Astrocyte (in vitro differentiated cells and primary cell): ENCODE measurements around the gene FOXJ1. TPM values are rescaled to one million over a fixed set of nuclear protein-coding genes. Genes with fewer than 3 reads are reported as not detected.

Experiments used
- DNase-seq: peaks from one replicate; pipeline ENCODE4 v3.0.0-alpha.2; 2010; ENCODE audit warnings: low read depth
- FAIRE-seq: peaks from 2 replicates; lab custom pipeline; 2011; peaks lifted over from hg19 to GRCh38; lab: Jason Lieb, UNC
- H2AFZ ChIP-seq: 2 replicates; pipeline ENCODE4 v1.6.0; 2012; ENCODE audit warnings: low read depth, low read length, inconsistent platforms
- H3K27ac ChIP-seq: 2 replicates; pipeline ENCODE4 v1.5.1; 2011; ENCODE audit warnings: low read depth, low read length, inconsistent platforms
- H3K27me3 ChIP-seq: 2 replicates; pipeline ENCODE4 v1.6.0; 2011; ENCODE audit warnings: low read length, inconsistent platforms; ENCODE audit not compliant: insufficient read depth
- H3K36me3 ChIP-seq: 2 replicates; pipeline ENCODE4 v1.5.1; 2011; ENCODE audit warnings: low read length, inconsistent platforms; ENCODE audit not compliant: insufficient read depth
- H3K4me1 ChIP-seq: 2 replicates; pipeline ENCODE4 v1.5.1; 2011; ENCODE audit warnings: low read length, inconsistent platforms; ENCODE audit not compliant: insufficient read depth
- H3K4me2 ChIP-seq: 2 replicates; pipeline ENCODE4 v1.6.0; 2012; ENCODE audit warnings: low read length, inconsistent platforms
- H3K4me3 ChIP-seq: 2 replicates; pipeline ENCODE4 v1.5.1; 2011; ENCODE audit warnings: low read depth, mild to moderate bottlenecking, low read length, inconsistent platforms; ENCODE audit not compliant: insufficient read depth
- H3K79me2 ChIP-seq: 2 replicates; pipeline ENCODE4 v1.6.0; 2012; ENCODE audit warnings: mild to moderate bottlenecking, low read length, inconsistent platforms; ENCODE audit not compliant: insufficient read depth
- H3K9ac ChIP-seq: 2 replicates; pipeline ENCODE4 v1.6.0; 2012; ENCODE audit warnings: mild to moderate bottlenecking, low read length, inconsistent platforms
- H3K9me3 ChIP-seq: 2 replicates; pipeline ENCODE4 v1.5.1; 2012; ENCODE audit warnings: low read depth, mild to moderate bottlenecking, low read length, inconsistent platforms; ENCODE audit not compliant: insufficient read depth
- H4K20me1 ChIP-seq: 2 replicates; pipeline ENCODE4 v1.6.0; 2012; ENCODE audit warnings: low read length, inconsistent platforms; ENCODE audit not compliant: insufficient read depth
- H3K27ac Mint-ChIP-seq: one replicate; pipeline ENCODE4 v1.8.0; 2021; ENCODE audit warnings: mild to moderate bottlenecking, mixed read lengths; ENCODE audit not compliant: unreplicated experiment
- H3K27me3 Mint-ChIP-seq: one replicate; pipeline ENCODE4 v1.8.0; 2021; ENCODE audit warnings: low read depth, mixed read lengths; ENCODE audit not compliant: unreplicated experiment
- H3K36me3 Mint-ChIP-seq: one replicate; pipeline ENCODE4 v1.8.0; 2021; ENCODE audit warnings: low read depth, mixed read lengths; ENCODE audit not compliant: unreplicated experiment
- H3K4me1 Mint-ChIP-seq: one replicate; pipeline ENCODE4 v1.8.0; 2021; ENCODE audit warnings: low read depth, mixed read lengths; ENCODE audit not compliant: unreplicated experiment
- H3K4me3 Mint-ChIP-seq: one replicate; pipeline ENCODE4 v1.8.0; 2021; ENCODE audit warnings: mild to moderate bottlenecking, moderate library complexity, mixed read lengths; ENCODE audit not compliant: unreplicated experiment
- H3K9me3 Mint-ChIP-seq: one replicate; pipeline ENCODE4 v1.8.0; 2021; ENCODE audit warnings: mild to moderate bottlenecking, mixed read lengths; ENCODE audit not compliant: unreplicated experiment
- EZH2 ChIP-seq: IDR thresholded peaks from 2 replicates; pipeline ENCODE4 v1.6.1; 2012; ENCODE audit warnings: mild to moderate bottlenecking, low read length, inconsistent platforms; ENCODE audit not compliant: insufficient read depth
- total RNA-seq: library from RNA; stranded (reverse); gene quantifications from 2 replicates; pipeline ENCODE4 v1.2.1, GENCODE V29; 2021
- TF ChIP-seq, protein P1 (sequence below): IDR thresholded peaks from 2 replicates; pipeline ENCODE4 v1.5.1; 2011; ENCODE audit warnings: low read depth, mild to moderate bottlenecking, inconsistent platforms, low read length, moderate library complexity; ENCODE audit not compliant: insufficient read depth

The FOXJ1 gene
- total RNA-seq, 1 donor from 2014 or later = 0.48 TPM

DNA sequence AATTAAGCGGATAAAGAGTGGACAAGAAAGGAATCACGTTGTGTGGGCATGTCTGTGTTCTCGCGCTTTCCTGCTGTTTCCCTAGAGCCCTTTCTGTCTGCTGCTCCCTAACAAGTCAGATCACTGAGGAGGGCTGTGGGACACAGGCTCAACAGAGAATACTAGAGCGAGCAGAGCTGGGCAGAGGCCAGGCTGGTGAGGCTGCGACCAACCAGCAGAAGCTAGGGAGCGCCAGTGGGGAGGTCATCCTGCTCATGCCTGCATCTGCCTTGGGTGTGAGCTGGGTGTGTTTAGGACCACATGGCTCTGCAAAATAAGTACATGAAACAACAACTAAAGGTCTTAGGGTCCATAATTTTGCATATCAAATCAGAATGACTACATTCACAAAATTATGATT lies 11.5 kb upstream of the FOXJ1 start:
- Histone ChIP-seq H3K9me3 (no peaks in the 10 kb centered on the region), H4K20me1 (no peaks in the 10 kb centered on the region), H2AFZ (no peak overlapping the region), H3K9ac (no peak overlapping the region), H3K27me3 (no peaks in the 10 kb centered on the region), H3K4me3 (no peak overlapping the region), H3K27ac (no peak overlapping the region), H3K4me1 (no peaks in the 10 kb centered on the region), H3K36me3 (no peaks in the 10 kb centered on the region), H3K4me2 (no peak overlapping the region), H3K79me2 (no peaks in the 10 kb centered on the region)
- no peak overlapping the region for H3K4me3 Mint-ChIP-seq
- no peaks in the 10 kb centered on the region for H3K9me3 Mint-ChIP-seq
- no peak for DNase-seq
- peaks cover 36% of the 10 kb centered on the region for H3K27me3 Mint-ChIP-seq
- TF ChIP-seq, protein P1, sequence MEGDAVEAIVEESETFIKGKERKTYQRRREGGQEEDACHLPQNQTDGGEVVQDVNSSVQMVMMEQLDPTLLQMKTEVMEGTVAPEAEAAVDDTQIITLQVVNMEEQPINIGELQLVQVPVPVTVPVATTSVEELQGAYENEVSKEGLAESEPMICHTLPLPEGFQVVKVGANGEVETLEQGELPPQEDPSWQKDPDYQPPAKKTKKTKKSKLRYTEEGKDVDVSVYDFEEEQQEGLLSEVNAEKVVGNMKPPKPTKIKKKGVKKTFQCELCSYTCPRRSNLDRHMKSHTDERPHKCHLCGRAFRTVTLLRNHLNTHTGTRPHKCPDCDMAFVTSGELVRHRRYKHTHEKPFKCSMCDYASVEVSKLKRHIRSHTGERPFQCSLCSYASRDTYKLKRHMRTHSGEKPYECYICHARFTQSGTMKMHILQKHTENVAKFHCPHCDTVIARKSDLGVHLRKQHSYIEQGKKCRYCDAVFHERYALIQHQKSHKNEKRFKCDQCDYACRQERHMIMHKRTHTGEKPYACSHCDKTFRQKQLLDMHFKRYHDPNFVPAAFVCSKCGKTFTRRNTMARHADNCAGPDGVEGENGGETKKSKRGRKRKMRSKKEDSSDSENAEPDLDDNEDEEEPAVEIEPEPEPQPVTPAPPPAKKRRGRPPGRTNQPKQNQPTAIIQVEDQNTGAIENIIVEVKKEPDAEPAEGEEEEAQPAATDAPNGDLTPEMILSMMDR = no peak
- TF ChIP-seq EZH2 = no peak
- no peak for FAIRE-seq
- peaks cover 2% of the 10 kb centered on the region for H3K36me3 Mint-ChIP-seq
- H3K4me1 Mint-ChIP-seq = no peaks in the 10 kb centered on the region
- H3K27ac Mint-ChIP-seq = no peak overlapping the region

DNA sequence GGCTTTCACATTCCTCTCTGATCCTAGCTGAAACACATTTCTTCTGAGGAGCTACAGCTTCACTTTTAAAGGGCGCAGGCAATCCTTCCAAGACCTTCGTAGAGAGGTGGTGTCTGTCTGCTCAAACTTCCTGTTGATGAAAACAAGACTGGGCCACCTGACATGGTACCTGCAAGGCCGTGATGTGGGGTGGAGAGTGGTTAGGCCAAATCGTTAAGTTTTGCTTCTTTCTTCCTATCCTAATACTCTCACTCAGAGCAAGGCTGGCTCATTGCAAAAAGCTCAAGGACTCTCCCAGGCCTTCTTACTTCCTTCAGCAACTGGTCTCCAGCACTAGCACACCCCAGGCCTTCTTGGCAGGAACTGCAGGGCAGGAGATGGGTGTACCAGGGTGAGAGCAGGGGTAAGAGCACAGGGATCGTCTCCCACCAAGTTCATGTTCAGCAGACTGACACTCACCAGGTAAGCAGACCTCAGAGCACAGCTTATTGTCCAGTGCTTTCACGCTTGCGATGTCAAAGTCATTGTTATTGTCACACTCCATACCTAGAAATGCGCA lies 10.9 kb upstream of the FOXJ1 start:
- H3K27ac Mint-ChIP-seq = no peak overlapping the region
- H3K36me3 Mint-ChIP-seq = peaks cover 2% of the 10 kb centered on the region
- FAIRE-seq = no peak

More for the DNA sequence above, 10.9 kb upstream of the FOXJ1 start:
- Histone ChIP-seq H3K4me1 (no peaks in the 10 kb centered on the region), H3K9ac (no peak overlapping the region), H4K20me1 (no peaks in the 10 kb centered on the region), H3K27ac (no peak overlapping the region), H3K36me3 (no peaks in the 10 kb centered on the region), H3K4me3 (no peak overlapping the region), H3K4me2 (no peak overlapping the region), H2AFZ (no peak overlapping the region), H3K79me2 (no peaks in the 10 kb centered on the region), H3K9me3 (no peaks in the 10 kb centered on the region), H3K27me3 (no peaks in the 10 kb centered on the region)
- Mint-ChIP-seq H3K27me3 (peaks cover 34% of the 10 kb centered on the region), H3K4me3 (no peak overlapping the region), H3K4me1 (no peaks in the 10 kb centered on the region), H3K9me3 (no peaks in the 10 kb centered on the region)
- DNase-seq = no peak
- TF ChIP-seq EZH2 = no peak
- TF ChIP-seq, protein P1 = no peak
